ENCODE data around the gene KLRF2. TPM values are rescaled to one million over a fixed set of nuclear protein-coding genes. Genes with fewer than 3 reads are reported as not detected.

Gene KLRF2
- total and polyA plus RNA-seq, 2 of the 8 experiments (the other 6 are each of a cell fraction or from before 2014, with no cell fraction given): not detected

DNA sequence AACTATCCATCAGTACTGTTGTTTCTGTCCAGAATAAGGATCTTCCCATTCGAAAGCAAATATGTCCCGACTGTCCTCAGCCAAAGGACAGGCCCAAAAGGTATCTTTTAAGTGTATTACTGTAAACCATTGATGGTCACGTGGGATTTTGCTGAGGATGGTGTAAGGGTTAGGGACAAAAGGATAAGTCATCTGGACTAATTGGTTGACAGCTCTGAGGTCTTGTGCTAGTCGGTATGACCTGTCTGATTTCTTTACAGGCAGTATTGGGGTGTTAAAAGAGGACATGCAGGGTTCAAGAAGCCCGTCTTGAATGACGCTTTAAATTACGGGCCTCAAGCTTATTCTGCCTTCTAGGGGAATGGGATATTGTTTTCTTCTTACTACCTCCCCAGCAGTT is 26.5 kb downstream of the KLRF2 start (continued):
- TF ChIP-seq NRF1 (IDR thresholded peaks at IDR 0.05; ENCODE audit: low read depth, low read length) (no peak), PHF8 (conservative IDR thresholded peaks at IDR 0.05; ENCODE audit: low read depth, low read length) (no peak), FOSL1 (IDR thresholded peaks at IDR 0.05; ENCODE audit: insufficient read depth, low read depth, low read length) (0 out of 2 replicates have a peak, but pooled peaks have one; percentile 4), EGR1 (IDR thresholded peaks at IDR 0.05; ENCODE audit: borderline replicate concordance, low read depth, low read length) (no peak), HDAC6 (IDR thresholded peaks at IDR 0.05; ENCODE audit: low read depth, low read length) (no peak), RAD21 (IDR thresholded peaks at IDR 0.05 in 1 of 2, conservative IDR thresholded peaks at IDR 0.05 in 1 of 2; ENCODE audit: low read depth in 2 of 2, low read length in 2 of 2) (no peak), CBX5 (IDR thresholded peaks at IDR 0.05; ENCODE audit: low read depth, low read length) (no peak)
